Colonic mucosa (tissue), 4 donors: ENCODE data around the gene CYLD. TPM values are rescaled to one million over a fixed set of nuclear protein-coding genes. Genes with fewer than 3 reads are reported as not detected.

Source experiments
- DNase-seq: peaks from one replicate; pipeline ENCODE4 v3.0.0-alpha.2; 2020
- H3K27ac ChIP-seq: fragments of 200-600 bp; one replicate; pipeline ENCODE4 v1.8.0; 2021
- H3K27me3 ChIP-seq: fragments of 200-600 bp; one replicate; pipeline ENCODE4 v1.8.0; 2021
- H3K36me3 ChIP-seq: fragments of 200-600 bp; one replicate; pipeline ENCODE4 v1.8.0; 2021
- H3K4me1 ChIP-seq: fragments of 200-600 bp; one replicate; pipeline ENCODE4 v1.8.0; 2021; ENCODE audit warnings: mild to moderate bottlenecking
- H3K4me3 ChIP-seq: fragments of 200-600 bp; one replicate; pipeline ENCODE4 v1.8.0; 2021
- H3K9ac ChIP-seq, 2 donors: one replicate each; pipeline ENCODE4 v1.7.0; 2013; ENCODE audit warnings: control low read depth in 2 of 2, low read depth in 2 of 2, low read length in 2 of 2
- H3K9me3 ChIP-seq: fragments of 200-600 bp; one replicate; pipeline ENCODE4 v1.8.0; 2021
- CTCF ChIP-seq: fragments of 200-600 bp; IDR thresholded peaks from one replicate; pipeline ENCODE4 v1.8.0; 2022; ENCODE audit warnings: antibody characterized with exemption, mild to moderate bottlenecking
- intact Hi-C: fragments of 100-400 bp; cut with DNase I; formaldehyde crosslinking; loops from one replicate; pipeline ENCODE4 v1.14.1; 2022
- total RNA-seq, 2 donors: library from RNA; stranded (reverse); fragmentation: NEBNext Ultra II Directional in 1 of 2; extraction: Animal tissue kit (Norgen Biotek cat#: 25700) in 1 of 2; gene quantifications; one replicate each; pipeline ENCODE4 v1.2.1, GENCODE V29; 2021
- donor health status: healthy.
- donor health status: DM: no; HTN: no; CAD: no.
- donor health status: DM: no; HTN: no; CAD: no.

CYLD gene
- total RNA-seq, 2 donors from 2014 or later, result 15.8 to 31.5 TPM

- no peak overlapping the region for H3K27ac ChIP-seq
- intact Hi-C loops, result loop anchor here (10.0 kb wide), 1 partner anchor 428 kb away; no protein-coding TSS in a partner anchor
Observed at GRCh38 chr16:50802961-50803360, 61.1 kb downstream of the CYLD start.

GRCh38 chr16:50804290-50804907, 62.5 kb downstream of the CYLD start:
- Histone ChIP-seq H3K4me3 (no peak overlapping the region), H3K9ac (no peak overlapping the region), H3K4me1 (no peaks in the 10 kb centered on the region), H3K36me3 (no peaks in the 10 kb centered on the region), H3K9me3 (no peaks in the 10 kb centered on the region), H3K27me3 (no peaks in the 10 kb centered on the region), H3K27ac (no peak overlapping the region)
- no peak for TF ChIP-seq CTCF
- intact Hi-C loops, result loop anchor here (10.0 kb wide), 1 partner anchor 430 kb away; no protein-coding TSS in a partner anchor
- no peak for DNase-seq

More at GRCh38 chr16:50802961-50803360, 61.1 kb downstream of the CYLD start:
- no peak for DNase-seq
- Histone ChIP-seq H3K36me3 (no peaks in the 10 kb centered on the region), H3K9ac (no peak overlapping the region), H3K9me3 (no peaks in the 10 kb centered on the region), H3K4me3 (no peak overlapping the region), H3K4me1 (no peaks in the 10 kb centered on the region), H3K27me3 (no peaks in the 10 kb centered on the region)
- TF ChIP-seq CTCF, result no peak

GRCh38 chr16:50806099-50807062, 64.5 kb downstream of the CYLD start:
- H3K4me3 ChIP-seq, result no peak overlapping the region
- intact Hi-C loops, result loop anchor here (5.0 to 10.0 kb wide), 2 partner anchors 139 to 432 kb away; no protein-coding TSS in a partner anchor

GRCh38 chr16:50808929-50809538, 67.1 kb downstream of the CYLD start:
- H3K27ac ChIP-seq, result no peak overlapping the region
- intact Hi-C loops, result loop anchor here (5.0 to 10.0 kb wide), 2 partner anchors 142 to 434 kb away; no protein-coding TSS in a partner anchor
- TF ChIP-seq CTCF, result no peak
- H3K9ac ChIP-seq, result no peak overlapping the region
- DNase-seq, result no peak
- no peaks in the 10 kb centered on the region for H3K9me3 ChIP-seq
- no peaks in the 10 kb centered on the region for H3K4me1 ChIP-seq
- H3K4me3 ChIP-seq, result no peak overlapping the region
- no peaks in the 10 kb centered on the region for H3K27me3 ChIP-seq
- H3K36me3 ChIP-seq, result no peaks in the 10 kb centered on the region

More at GRCh38 chr16:50806099-50807062, 64.5 kb downstream of the CYLD start:
- Histone ChIP-seq H3K36me3 (no peaks in the 10 kb centered on the region), H3K9me3 (no peaks in the 10 kb centered on the region), H3K27me3 (no peaks in the 10 kb centered on the region), H3K4me1 (no peaks in the 10 kb centered on the region), H3K9ac (peak overlapping the region in 1 of 2 donors; percentile 29), H3K27ac (no peak overlapping the region)
- peak; percentile 97 for TF ChIP-seq CTCF
- DNase-seq, result peak; percentile 85

- H3K36me3 ChIP-seq, result no peaks in the 10 kb centered on the region
- H3K27ac ChIP-seq, result no peak overlapping the region
- no peaks in the 10 kb centered on the region for H3K4me1 ChIP-seq
- no peak overlapping the region for H3K4me3 ChIP-seq
- no peak overlapping the region for H3K9ac ChIP-seq
- H3K9me3 ChIP-seq, result no peaks in the 10 kb centered on the region
- intact Hi-C loops, result loop anchor here (5.0 to 10.0 kb wide), 2 partner anchors 142 to 435 kb away; no protein-coding TSS in a partner anchor
- no peaks in the 10 kb centered on the region for H3K27me3 ChIP-seq
- TF ChIP-seq CTCF, result no peak
- no peak for DNase-seq
Observed at GRCh38 chr16:50809561-50809960, 67.7 kb downstream of the CYLD start.
